Type B pancreatic cell (in vitro differentiated cells): ENCODE data around the gene RBM15B. TPM values are rescaled to one million over a fixed set of nuclear protein-coding genes. Genes with fewer than 3 reads are reported as not detected.
A peak's percentile ranks its signal among the peaks of the same experiment; 100 is the strongest.
"Not testable (repeated sequence)": the region's sequence is repeated elsewhere in the genome, so short reads cannot be mapped to it uniquely, and the experiment has no call there.

Source experiments
- DNase-seq: peaks from one replicate; pipeline ENCODE4 v3.0.0; 2021; ENCODE audit warnings: mixed read lengths; ENCODE audit not compliant: unreplicated experiment; ENCODE audit errors: extremely low spot score
- H3K27ac Mint-ChIP-seq: 2 replicates; pipeline ENCODE4 v1.8.0; 2021; ENCODE audit warnings: mild to moderate bottlenecking, mixed read lengths
- H3K27me3 Mint-ChIP-seq: 2 replicates; pipeline ENCODE4 v1.8.0; 2021; ENCODE audit warnings: mixed read lengths
- H3K36me3 Mint-ChIP-seq: 2 replicates; pipeline ENCODE4 v1.8.0; 2021; ENCODE audit warnings: mixed read lengths
- H3K4me1 Mint-ChIP-seq: one replicate; pipeline ENCODE4 v1.8.0; 2021; ENCODE audit warnings: mixed read lengths; ENCODE audit not compliant: unreplicated experiment
- H3K4me3 Mint-ChIP-seq: 2 replicates; pipeline ENCODE4 v1.8.0; 2021; ENCODE audit warnings: mild to moderate bottlenecking, mixed read lengths
- H3K9me3 Mint-ChIP-seq: 2 replicates; pipeline ENCODE4 v1.8.0; 2021; ENCODE audit warnings: mixed read lengths
- total RNA-seq: library from RNA; stranded (reverse); gene quantifications from 2 replicates; pipeline ENCODE4 v1.2.1, GENCODE V29; 2021; ENCODE audit warnings: low replicate concordance
- TF ChIP-seq, protein P1 (sequence below): fragments of 200-600 bp; sonication (generic); conservative IDR thresholded peaks from 2 replicates; pipeline ENCODE4 v1.5.0; 2021; ENCODE audit warnings: antibody characterized with exemption, mild to moderate bottlenecking

Gene RBM15B
- total RNA-seq, 1 donor from 2014 or later, result 66.4 TPM

DNA sequence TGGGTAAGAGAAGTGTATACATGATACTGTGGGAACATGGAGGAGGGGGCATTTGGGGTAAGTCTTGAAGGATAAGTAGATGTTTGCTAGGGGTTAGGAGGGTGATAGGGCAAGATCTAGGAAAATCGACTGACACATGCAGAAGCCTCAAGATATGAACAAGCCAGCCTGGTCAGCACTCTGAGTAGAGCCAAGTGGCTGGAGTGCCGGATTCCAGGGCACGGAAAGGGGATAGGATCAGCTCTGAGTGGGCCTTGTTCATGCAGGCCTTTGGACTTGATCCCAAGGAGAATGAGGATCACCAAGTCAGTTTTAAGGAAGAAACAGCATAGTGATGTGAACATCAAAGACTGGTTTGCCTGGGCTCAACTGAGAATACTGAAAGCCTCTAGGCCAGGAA, 30.3 kb upstream of the RBM15B start:
- Mint-ChIP-seq H3K9me3 (no peaks in the 10 kb centered on the region), H3K4me1 (peaks cover 4% of the 10 kb centered on the region), H3K36me3 (peaks cover 10% of the 10 kb centered on the region), H3K27me3 (no peaks in the 10 kb centered on the region), H3K27ac (no peak overlapping the region), H3K4me3 (no peak overlapping the region)
- no peak for DNase-seq
- TF ChIP-seq, protein P1, sequence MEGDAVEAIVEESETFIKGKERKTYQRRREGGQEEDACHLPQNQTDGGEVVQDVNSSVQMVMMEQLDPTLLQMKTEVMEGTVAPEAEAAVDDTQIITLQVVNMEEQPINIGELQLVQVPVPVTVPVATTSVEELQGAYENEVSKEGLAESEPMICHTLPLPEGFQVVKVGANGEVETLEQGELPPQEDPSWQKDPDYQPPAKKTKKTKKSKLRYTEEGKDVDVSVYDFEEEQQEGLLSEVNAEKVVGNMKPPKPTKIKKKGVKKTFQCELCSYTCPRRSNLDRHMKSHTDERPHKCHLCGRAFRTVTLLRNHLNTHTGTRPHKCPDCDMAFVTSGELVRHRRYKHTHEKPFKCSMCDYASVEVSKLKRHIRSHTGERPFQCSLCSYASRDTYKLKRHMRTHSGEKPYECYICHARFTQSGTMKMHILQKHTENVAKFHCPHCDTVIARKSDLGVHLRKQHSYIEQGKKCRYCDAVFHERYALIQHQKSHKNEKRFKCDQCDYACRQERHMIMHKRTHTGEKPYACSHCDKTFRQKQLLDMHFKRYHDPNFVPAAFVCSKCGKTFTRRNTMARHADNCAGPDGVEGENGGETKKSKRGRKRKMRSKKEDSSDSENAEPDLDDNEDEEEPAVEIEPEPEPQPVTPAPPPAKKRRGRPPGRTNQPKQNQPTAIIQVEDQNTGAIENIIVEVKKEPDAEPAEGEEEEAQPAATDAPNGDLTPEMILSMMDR, result no peak

DNA sequence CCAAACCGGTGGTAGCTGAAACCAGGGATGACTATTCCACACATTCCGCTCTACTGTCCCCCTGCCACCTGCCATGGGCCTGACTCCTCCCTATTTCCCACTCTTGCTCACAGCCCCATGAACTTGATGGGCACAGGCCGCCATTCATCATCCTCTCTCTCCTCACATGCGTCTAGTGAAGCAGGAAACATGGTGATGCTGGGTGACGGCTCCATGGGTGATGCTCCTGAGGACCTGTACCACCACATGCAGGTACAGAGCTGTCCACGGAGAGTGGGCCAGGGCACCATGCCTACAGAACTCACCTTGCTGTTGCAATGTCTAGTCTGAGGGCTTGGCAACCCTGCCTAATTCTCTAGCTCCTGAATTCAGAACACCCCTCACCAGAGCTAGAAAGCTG, 29.3 kb upstream of the RBM15B start:
- H3K4me3 Mint-ChIP-seq, result no peak overlapping the region
- TF ChIP-seq, protein P1, result no peak
- no peak for DNase-seq
- peaks cover 10% of the 10 kb centered on the region for H3K36me3 Mint-ChIP-seq
- H3K27me3 Mint-ChIP-seq, result no peaks in the 10 kb centered on the region
- no peaks in the 10 kb centered on the region for H3K4me1 Mint-ChIP-seq
- no peak overlapping the region for H3K27ac Mint-ChIP-seq
- H3K9me3 Mint-ChIP-seq, result no peaks in the 10 kb centered on the region

DNA sequence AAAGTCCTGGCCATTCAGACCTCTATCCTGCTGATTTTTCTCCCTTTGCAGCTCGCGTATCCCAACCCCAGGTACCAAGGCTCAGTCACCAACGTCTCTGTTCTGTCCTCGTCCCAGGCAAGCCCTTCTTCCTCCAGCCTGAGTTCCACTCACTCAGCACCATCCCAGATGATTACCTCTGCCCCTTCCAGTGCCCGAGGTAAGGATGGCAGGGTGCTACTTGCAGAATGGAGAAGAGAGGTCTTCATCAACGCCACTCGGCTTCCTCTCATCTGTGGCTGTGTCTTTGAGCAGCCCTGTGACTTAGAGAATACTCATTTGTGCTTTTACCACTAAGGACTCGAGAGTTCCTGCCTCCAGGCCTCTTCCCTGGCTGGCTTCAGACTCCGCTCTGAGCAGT, 28.6 kb upstream of the RBM15B start:
- Mint-ChIP-seq H3K9me3 (no peaks in the 10 kb centered on the region), H3K27ac (no peak overlapping the region), H3K27me3 (no peaks in the 10 kb centered on the region), H3K36me3 (peaks cover 10% of the 10 kb centered on the region), H3K4me1 (no peaks in the 10 kb centered on the region), H3K4me3 (no peak overlapping the region)
- TF ChIP-seq, protein P1, result no peak
- DNase-seq, result no peak

DNA sequence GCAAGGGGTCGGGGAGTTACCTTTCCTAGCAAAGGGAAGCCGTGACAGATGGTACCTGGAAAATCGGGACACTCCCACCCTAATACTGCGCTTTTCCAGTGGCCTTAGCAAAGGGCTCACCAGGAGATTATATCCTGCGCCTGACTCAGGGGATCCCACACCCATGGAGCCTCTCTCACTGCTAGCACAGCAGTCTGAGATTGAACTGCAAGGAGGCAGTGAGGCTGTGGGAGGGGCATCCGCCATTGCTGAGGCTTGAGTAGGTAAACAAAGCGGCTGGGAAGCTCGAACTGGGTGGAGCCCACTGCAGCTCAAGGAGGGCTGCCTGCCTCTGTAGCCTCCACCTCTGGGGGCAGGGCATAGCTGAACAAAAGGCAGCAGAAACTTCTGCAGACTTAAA, 22.8 kb upstream of the RBM15B start:
- not testable (repeated sequence) for H3K27ac Mint-ChIP-seq, DNase-seq, H3K4me1 Mint-ChIP-seq, H3K9me3 Mint-ChIP-seq, H3K27me3 Mint-ChIP-seq, H3K36me3 Mint-ChIP-seq, H3K4me3 Mint-ChIP-seq

DNA sequence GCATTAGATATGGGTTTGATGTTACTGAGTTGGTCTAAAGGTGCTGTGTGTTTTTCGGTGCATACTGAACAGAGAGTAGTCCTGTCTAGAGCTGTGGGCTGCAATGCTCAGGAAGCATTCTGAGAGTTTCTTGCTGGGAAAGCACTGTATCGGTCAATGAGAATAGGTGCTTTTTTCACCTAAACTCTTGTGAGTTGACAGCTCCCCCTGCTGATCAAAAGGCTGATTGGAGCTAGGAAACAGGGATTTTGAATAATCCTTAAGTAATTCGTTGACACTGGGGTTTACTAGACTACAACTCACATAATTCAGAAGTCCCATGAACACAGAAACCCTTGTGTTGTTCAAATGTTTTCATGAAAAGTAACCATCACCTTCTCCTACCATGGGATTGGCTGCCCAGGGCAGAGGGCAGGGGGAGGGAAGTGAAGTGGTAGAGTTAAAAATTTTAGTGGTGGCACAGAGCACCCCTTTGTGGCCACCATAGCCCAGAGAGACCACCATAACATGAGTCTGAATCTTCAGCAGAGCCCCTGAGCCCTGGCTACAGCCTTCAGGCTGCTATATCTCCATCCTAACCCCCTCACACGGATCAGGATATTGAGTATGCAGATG, 19.0 kb upstream of the RBM15B start:
- Mint-ChIP-seq H3K4me3 (no peak overlapping the region), H3K36me3 (no peaks in the 10 kb centered on the region), H3K27ac (no peak overlapping the region), H3K4me1 (no peaks in the 10 kb centered on the region), H3K9me3 (no peaks in the 10 kb centered on the region), H3K27me3 (no peaks in the 10 kb centered on the region)
- no peak for DNase-seq
- TF ChIP-seq, protein P1, result peak; percentile 90

DNA sequence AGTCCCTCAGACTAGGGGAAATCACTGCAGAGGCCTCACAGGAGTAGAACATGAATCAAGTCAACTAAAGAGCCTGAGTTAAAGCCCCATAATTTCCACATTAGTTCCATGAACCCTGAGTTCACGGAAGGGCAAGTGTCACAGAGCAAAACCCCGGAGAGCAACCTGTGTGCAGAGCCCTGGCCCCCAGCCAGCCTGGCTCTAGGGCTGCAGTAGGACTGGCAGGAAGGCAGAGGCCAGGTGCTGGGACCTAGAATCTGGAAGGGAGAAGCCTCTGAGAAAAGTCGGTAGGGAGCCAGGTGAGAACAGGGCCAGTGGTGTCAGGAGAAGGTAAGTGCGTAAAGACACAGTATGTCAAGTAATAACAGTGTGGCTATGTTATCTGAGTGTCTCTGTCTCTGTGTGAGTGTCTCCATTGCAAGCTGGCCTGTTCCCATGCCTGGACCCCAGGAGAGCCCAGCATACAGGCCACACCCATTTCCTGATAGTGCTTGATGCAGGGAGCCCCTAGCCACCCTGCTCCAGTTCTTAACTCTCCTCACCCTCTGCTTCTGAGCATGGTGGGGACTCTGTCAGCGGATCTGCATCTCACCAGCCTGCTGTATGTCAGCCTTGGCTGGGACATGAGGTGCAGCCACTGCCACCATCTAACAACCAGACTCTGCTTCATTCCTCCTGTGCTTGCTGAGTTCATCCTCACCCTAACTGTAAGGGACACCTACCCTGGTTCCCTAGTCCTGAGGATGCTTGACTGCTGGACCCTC, 17.2 kb upstream of the RBM15B start:
- Mint-ChIP-seq H3K27me3 (no peaks in the 10 kb centered on the region), H3K27ac (no peak overlapping the region), H3K36me3 (no peaks in the 10 kb centered on the region), H3K4me1 (no peaks in the 10 kb centered on the region), H3K9me3 (no peaks in the 10 kb centered on the region), H3K4me3 (no peak overlapping the region)
- no peak for DNase-seq
- TF ChIP-seq, protein P1, result no peak
